ENCODE measurements around the gene ZCCHC14. TPM values are rescaled to one million over a fixed set of nuclear protein-coding genes. Genes with fewer than 3 reads are reported as not detected.
A peak's percentile ranks its signal among the peaks of the same experiment; 100 is the strongest.

ZCCHC14 gene
- total and polyA plus RNA-seq, 2 of the 13 experiments (the other 11 are each of a cell fraction or from before 2014, with no cell fraction given) = 12.4 to 12.5 TPM

DNA sequence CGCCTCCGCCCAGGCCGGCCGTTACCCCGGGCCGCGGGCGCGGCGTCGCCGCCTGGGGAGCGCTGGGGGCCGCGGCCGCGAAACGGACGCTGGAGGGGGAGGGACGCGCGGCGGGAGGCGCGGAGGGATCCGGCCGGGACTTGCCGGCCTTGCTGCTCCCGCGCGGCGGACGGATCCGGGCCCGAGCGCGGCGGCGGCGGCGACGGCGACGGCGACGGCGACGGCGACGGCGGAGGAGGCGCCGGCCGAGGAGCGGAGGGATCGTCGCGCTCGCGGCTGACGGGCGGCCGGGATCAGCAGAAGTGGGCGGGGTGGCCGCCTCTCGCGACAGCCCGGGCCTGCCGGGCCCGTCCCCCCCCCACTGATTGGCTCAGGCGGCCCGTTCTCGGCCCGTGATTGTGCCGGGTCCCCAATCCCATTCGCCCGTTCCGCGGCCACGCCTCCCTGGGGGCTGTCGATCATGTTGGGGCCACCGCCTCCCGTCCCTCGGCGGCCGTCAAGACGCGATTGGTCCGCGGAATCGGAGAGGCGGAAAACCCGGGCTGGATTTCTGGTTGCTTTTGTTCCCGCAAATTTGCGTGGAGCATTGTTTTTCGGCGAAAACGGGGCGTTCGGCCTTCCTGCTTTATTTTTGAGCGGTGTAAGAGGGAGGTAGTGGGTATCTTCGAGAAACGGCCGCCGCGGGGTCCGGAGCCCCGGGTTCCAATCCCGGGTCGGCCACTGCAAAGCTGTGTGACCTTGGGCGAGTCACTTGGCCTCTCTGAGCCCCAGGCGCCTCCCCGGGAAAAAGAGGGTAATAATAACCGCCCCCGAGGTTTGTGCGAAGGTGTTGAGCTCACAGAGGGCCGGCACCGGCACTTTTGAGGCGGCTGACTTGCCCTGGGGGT, at the start of gene ZCCHC14 (continued):
- 0 out of 2 replicates have a peak, but pooled peaks have one; percentile 45 for TF ChIP-seq ZNF761 (CRISPR knock-in tag; conservative IDR thresholded peaks at IDR 0.05)
- no peak for TF ChIP-seq ZNF619 (CRISPR knock-in tag; IDR thresholded peaks at IDR 0.05)
- TF ChIP-seq SYNCRIP (IDR thresholded peaks at IDR 0.05; ENCODE audit: insufficient read depth, low read depth, low read length) = no peak
- TF ChIP-seq, protein P1, sequence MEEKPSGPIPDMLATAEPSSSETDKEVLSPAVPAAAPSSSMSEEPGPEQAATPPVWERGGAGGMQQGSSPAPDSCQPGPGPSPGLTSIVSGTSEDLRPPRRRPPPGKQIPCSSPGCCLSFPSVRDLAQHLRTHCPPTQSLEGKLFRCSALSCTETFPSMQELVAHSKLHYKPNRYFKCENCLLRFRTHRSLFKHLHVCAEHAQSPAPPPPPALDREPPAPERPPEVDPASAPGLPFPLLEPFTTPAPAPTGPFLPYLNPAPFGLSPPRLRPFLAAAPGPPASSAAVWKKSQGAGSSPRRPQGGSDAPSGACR (CRISPR knock-in tag; IDR thresholded peaks at IDR 0.05) = no peak
- no peak for TF ChIP-seq ZNF354B (CRISPR knock-in tag; IDR thresholded peaks at IDR 0.05)
- TF ChIP-seq, protein P2, sequence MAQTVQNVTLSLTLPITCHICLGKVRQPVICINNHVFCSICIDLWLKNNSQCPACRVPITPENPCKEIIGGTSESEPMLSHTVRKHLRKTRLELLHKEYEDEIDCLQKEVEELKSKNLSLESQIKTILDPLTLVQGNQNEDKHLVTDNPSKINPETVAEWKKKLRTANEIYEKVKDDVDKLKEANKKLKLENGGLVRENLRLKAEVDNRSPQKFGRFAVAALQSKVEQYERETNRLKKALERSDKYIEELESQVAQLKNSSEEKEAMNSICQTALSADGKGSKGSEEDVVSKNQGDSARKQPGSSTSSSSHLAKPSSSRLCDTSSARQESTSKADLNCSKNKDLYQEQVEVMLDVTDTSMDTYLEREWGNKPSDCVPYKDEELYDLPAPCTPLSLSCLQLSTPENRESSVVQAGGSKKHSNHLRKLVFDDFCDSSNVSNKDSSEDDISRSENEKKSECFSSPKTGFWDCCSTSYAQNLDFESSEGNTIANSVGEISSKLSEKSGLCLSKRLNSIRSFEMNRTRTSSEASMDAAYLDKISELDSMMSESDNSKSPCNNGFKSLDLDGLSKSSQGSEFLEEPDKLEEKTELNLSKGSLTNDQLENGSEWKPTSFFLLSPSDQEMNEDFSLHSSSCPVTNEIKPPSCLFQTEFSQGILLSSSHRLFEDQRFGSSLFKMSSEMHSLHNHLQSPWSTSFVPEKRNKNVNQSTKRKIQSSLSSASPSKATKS (CRISPR knock-in tag; IDR thresholded peaks at IDR 0.05) = no peak; the same call in 1 of the 2 replicates
- no peak for TF ChIP-seq SP140L (CRISPR knock-in tag; IDR thresholded peaks at IDR 0.05; ENCODE audit: borderline replicate concordance)
- TF ChIP-seq, protein P3, sequence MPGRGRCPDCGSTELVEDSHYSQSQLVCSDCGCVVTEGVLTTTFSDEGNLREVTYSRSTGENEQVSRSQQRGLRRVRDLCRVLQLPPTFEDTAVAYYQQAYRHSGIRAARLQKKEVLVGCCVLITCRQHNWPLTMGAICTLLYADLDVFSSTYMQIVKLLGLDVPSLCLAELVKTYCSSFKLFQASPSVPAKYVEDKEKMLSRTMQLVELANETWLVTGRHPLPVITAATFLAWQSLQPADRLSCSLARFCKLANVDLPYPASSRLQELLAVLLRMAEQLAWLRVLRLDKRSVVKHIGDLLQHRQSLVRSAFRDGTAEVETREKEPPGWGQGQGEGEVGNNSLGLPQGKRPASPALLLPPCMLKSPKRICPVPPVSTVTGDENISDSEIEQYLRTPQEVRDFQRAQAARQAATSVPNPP (CRISPR knock-in tag; IDR thresholded peaks at IDR 0.05) = 0 out of 2 replicates have a peak, but pooled peaks have one; percentile 54
- TF ChIP-seq PAF1 (CRISPR knock-in tag; IDR thresholded peaks at IDR 0.05) = no peak
- no peak for TF ChIP-seq EHMT2 (IDR thresholded peaks at IDR 0.05; ENCODE audit: borderline replicate concordance, low read depth, low read length)
- TF ChIP-seq HOXA7 (CRISPR knock-in tag; IDR thresholded peaks at IDR 0.05) = no peak
- TF ChIP-seq MAFK (conservative IDR thresholded peaks at IDR 0.05 in 1 of 2, IDR thresholded peaks at IDR 0.05 in 1 of 2; ENCODE audit: low read length in 2 of 2) = no peak
- no peak for TF ChIP-seq SETDB1 (CRISPR knock-in tag; IDR thresholded peaks at IDR 0.05; ENCODE audit: borderline replicate concordance)
- no peak for TF ChIP-seq ZNF615 (CRISPR knock-in tag; IDR thresholded peaks at IDR 0.05; ENCODE audit: borderline replicate concordance)
- TF ChIP-seq FOXK1 (CRISPR knock-in tag; IDR thresholded peaks at IDR 0.05; ENCODE audit: borderline replicate concordance, low read depth) = no peak
- no peak for TF ChIP-seq FOXK2 (IDR thresholded peaks at IDR 0.05)
- TF ChIP-seq ZNF30 (CRISPR knock-in tag; IDR thresholded peaks at IDR 0.05) = no peak
- no peak for TF ChIP-seq MATR3 (CRISPR knock-in tag; IDR thresholded peaks at IDR 0.05)
- TF ChIP-seq ZNF17 (CRISPR knock-in tag; IDR thresholded peaks at IDR 0.05) = no peak
- TF ChIP-seq, protein P4, sequence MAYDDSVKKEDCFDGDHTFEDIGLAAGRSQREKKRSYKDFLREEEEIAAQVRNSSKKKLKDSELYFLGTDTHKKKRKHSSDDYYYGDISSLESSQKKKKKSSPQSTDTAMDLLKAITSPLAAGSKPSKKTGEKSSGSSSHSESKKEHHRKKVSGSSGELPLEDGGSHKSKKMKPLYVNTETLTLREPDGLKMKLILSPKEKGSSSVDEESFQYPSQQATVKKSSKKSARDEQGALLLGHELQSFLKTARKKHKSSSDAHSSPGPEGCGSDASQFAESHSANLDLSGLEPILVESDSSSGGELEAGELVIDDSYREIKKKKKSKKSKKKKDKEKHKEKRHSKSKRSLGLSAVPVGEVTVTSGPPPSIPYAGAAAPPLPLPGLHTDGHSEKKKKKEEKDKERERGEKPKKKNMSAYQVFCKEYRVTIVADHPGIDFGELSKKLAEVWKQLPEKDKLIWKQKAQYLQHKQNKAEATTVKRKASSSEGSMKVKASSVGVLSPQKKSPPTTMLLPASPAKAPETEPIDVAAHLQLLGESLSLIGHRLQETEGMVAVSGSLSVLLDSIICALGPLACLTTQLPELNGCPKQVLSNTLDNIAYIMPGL (CRISPR knock-in tag; IDR thresholded peaks at IDR 0.05; ENCODE audit: borderline replicate concordance in 1 of 2, low read depth in 1 of 2) = peak in 1 of 2 experiments; percentile 64; a peak in 1 of 4 replicates
- no peak for TF ChIP-seq CBX1 (IDR thresholded peaks at IDR 0.05; ENCODE audit: low read depth)
- no peak for TF ChIP-seq ZNF10 (CRISPR knock-in tag; IDR thresholded peaks at IDR 0.05; ENCODE audit: borderline replicate concordance, low read depth)
- no peak for TF ChIP-seq ZNF382 (CRISPR knock-in tag; IDR thresholded peaks at IDR 0.05; ENCODE audit: borderline replicate concordance)
- TF ChIP-seq MTF2 (CRISPR knock-in tag; IDR thresholded peaks at IDR 0.05; ENCODE audit: borderline replicate concordance) = no peak

All from HepG2 (cell line).